Measurements from ENCODE around the gene FAM25A.
"Not testable (repeated sequence)": the region's sequence is repeated elsewhere in the genome, so short reads cannot be mapped to it uniquely, and the experiment has no call there.

The FAM25A gene

DNA sequence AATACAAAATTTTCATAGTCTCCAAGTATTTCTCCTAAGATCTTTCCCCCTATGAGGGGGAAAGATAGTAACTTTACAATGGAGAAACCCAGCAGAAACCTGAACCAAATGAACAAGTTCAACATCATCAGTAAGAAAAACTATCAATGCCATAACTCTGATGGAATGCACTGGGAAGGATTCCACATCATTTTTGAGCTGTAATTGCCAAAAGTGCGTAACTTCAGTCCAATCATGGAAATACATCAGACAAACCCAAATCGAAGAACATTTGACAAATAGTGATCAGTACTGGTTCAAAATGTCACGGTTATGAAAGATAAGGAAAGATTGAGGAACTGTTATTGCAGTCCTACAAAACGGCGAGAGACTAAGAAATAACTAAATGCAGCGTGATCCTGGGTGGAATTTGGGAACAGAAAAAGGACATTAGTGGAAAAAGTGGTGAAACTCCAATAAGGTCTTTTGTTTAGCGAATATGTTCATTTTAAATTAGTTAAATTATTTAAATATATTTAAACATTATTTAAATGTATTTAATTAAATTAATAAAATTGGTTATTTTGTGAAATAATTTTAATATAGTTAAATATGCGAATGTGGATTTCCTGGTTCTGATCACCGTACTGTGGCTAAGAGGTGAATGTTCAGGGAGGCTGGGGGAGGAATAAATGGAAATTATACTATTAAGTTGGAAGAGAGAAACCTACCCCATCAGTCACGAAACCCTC is 4.9 kb upstream of the FAM25A start:
- DNase-seq = not testable (repeated sequence)

DNA sequence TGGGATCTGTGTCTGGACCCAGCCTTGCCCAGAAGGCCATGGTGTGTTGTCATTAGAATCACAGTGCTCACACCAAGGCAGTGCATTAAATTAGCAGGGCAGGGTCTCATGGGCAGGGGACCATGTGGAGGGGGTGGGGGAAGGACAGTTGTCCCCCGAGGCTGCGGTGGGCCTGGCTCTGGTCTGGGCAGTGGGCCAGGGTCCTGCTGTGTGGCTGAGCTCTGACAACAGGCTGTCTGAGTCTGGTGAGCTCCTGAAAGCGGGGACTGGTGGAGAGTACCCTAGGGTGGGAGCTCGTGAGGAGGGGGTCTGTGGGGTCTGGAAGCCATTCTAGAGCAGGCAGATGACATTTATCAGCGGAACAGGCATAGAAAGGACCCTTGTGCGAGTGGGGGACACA is 2.0 kb upstream of the FAM25A start:
- DNase-seq = not testable (repeated sequence)

DNA sequence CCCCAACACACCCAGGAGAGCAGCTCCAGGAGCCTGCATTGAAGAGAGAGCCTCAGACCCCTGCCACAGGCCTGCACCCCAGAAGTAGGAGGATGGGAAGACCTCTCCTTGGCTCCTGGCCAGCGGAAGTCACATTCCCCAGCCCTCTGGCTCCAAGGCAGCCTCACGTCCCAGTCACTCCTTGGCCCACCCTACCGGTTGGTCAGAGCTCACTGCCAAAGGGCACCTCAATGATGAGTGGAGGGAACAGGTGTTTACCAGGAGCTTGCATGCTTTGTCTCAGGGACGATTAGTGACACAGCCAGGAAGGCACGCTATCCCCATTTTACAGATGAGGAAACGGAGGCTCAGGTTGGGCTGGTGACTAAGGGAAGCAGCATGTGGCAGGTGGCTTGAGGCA is 1.0 kb upstream of the FAM25A start:
- not testable (repeated sequence) for DNase-seq

- not testable (repeated sequence) for DNase-seq
Measured at GRCh38 chr10:87019504-87019903, 590 bp upstream of the FAM25A start.

- peak; percentile 28 for DNase-seq
Measured at GRCh38 chr10:87025285-87025958, 5.3 kb downstream of the FAM25A start.

- DNase-seq = not testable (repeated sequence)
Measured at GRCh38 chr10:87026747-87027508, 6.8 kb downstream of the FAM25A start.

DNA sequence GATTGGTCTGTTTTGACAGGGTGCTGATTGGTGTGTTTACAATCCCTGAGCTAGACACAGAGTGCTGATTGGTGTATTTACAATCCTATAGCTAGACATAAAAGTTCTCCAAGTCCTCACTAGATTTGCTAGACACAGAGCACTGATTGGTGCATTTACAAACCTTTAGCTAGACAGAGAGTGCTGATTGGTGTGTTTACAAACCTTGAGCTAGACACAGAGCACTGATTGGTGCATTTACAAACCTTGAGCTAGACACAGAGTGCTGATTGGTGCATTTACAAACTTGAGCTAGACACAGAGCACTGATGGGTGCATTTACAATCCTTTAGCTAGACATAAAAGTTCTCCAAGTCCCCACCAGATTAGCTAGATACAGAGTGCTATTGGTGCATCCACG is 10.3 kb downstream of the FAM25A start:
- DNase-seq = not testable (repeated sequence)

DNA sequence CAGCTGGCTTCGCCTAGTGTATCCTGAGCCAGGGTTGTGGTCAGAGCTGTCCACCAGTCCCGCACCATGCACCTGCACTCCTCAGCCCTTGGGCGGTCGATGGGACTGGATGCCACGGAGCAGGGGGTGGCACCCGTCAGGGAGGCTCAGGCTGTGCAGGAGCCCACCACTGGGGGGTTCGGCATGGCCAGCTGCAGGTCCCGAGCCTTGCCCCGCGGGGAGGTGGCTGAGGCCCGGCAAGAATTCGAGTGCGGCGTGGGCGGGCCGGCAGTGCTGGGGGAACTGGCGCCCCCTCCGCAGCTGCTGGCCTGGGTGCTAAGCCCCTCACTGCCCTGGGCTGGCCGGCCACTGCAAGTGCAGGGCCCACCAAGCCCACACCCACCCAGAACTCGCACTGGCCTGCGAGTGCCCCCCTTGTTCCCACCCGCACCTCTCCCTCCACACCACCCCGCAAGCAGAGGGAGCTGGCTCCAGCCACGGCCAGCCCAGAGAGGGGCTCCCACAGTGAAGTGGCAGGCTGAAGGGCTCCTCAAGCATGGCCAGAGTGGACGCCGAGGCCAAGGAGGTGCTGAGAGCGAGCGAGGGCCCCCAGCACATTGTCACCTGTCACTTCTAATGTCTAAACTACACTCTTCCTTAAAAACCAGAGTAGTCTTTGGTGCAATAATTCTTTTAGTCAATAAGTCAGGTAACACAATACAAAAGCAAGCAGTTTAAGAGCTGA is 11.0 kb downstream of the FAM25A start:
- no peak for DNase-seq

GRCh38 chr10:87036623-87037022 is 16.5 kb downstream of the FAM25A start:
- DNase-seq = no peak

- no peak for DNase-seq
Measured at GRCh38 chr10:87038286-87038717, 18.2 kb downstream of the FAM25A start.

- no peak for DNase-seq
Measured at GRCh38 chr10:87038786-87039185, 18.7 kb downstream of the FAM25A start.

DNA sequence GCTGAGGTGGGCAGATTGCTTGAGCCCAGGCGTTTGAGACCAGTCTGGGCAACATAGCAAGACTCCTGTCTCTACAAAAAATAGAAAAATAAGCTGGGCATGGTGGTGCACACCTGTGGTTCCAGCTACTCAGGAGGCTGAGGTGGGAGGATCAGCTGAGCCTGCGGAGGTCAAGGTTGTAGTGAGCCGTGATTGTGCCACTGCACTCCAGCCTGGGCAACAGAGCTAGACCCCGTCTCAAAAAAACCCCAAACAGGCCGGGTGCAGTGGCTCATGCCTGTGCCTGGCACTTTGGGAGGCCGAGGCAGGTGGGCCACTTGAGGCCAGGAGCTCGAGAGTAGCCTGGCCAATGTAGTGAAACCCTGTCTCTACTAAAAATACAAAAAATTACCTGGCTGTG is 23.5 kb downstream of the FAM25A start:
- DNase-seq = not testable (repeated sequence)

- no peak for DNase-seq
Measured at GRCh38 chr10:87045434-87045938, 25.4 kb downstream of the FAM25A start.

- no peak for DNase-seq
Measured at GRCh38 chr10:87053111-87053510, 33.0 kb downstream of the FAM25A start.

DNA sequence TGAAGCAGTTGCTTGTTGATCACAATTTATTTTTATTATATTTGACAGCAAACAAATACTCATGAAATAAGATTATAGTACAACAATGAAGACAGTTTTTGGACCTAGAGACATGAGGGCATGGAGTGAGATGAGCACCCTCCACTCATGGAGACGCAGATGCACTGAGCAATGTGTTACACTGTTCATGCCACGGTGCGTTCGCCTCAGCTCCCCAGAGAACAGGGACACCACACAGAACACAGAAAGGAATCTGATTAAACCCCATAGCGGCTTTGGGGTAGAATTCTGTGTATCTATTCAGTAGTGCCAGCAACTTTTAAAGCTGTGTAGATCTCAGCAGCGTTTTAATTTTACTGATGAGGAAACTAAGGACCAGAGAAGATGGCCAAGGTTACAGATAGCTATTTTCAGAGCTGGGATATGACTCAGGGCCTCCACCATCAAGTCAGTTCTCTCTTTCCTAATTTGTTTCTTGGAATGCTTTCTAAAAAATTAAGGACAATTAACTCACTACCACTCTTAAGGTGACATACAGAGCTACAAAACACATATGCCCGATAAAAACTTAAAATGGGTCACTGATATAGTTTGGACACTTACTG is 33.6 kb downstream of the FAM25A start:
- no peak for DNase-seq

GRCh38 chr10:87054373-87055295 is 34.5 kb downstream of the FAM25A start:
- no peak for DNase-seq

DNA sequence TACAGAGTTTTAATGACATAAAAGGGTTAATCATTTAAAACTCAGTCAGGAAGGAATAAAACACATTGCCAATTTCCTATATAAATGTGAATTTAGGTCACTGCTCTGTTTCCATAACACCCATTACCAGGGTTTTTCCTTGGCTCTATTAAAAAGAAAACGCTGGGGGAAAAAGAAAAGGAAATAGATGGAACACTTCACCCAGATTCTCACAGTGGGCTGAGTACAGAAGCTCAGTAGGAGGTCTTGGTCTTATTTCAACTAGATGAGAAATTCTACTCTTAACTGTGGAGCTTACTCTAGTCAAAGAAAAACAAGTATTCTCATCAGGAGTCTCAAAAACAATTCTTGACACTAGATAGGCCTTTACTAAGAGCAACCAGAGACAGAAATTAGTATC is 38.1 kb downstream of the FAM25A start:
- no peak for DNase-seq

DNA sequence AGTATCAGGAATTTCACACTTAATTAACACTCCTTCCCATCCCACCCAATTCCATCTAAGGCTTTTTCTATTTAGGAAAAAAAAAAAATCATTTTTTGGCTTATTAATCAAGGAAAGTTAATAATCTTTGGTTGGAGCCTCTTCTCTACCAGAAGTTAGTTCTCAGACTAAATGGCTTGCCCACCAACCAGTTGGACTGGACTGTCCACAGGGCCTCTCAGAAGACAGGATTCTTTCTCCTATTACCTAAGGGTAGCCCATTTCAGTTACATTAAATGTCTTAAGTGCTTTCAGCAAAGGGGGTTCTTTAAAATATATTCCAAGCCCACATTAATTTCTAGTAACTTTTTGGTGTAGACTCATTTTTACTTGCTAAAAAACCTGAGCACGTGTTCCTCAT is 39.3 kb downstream of the FAM25A start:
- DNase-seq = no peak

DNA sequence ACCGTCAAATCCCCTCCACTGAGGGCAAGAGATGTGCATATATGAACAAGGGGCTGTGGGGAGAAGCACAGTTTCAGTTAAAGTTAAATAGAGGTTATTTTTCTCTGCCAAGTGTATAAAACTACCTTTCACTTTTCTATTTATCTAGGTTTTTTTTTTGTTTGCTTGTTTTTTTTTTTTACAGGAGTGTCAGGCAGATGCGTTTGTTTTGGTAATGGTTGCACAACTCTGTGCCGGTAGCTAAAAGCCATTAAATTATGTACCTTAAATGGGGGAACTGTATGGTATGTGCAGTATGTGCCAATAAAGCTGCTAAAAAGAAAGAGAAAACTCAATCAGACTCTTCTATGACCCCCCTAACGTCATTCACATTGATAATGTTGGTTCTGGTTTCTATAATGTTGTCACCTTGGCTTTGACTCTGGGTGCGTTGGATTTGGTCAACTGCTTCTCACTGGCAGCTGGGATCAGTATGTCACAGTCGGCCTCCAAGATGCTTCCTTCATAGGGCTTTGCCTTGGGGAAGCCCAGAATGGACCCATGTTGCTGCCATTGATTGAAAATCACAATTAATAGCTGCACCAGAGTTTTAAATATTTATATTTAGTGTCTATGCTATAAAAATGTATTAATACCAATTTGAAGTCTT is 40.3 kb downstream of the FAM25A start:
- no peak for DNase-seq

DNA sequence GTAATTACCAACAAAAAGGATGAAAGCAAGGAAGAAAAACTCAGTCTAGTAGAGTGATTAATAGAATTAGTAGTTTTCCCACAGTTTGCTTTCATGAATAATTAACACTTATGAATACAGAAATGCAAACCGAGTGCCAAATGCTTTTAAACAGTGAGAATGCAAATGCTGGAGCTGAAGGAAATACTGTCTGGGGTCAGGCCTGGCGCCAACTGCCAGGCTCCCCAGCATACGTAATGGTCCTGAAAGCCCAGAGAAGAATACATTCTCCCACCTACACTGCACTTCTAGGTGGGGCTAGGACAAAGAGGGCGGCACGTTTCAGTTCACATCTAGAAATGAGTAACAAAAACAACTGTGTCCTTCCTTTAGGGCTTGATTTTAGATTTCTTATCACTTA is 44.6 kb downstream of the FAM25A start:
- no peak for DNase-seq

DNA sequence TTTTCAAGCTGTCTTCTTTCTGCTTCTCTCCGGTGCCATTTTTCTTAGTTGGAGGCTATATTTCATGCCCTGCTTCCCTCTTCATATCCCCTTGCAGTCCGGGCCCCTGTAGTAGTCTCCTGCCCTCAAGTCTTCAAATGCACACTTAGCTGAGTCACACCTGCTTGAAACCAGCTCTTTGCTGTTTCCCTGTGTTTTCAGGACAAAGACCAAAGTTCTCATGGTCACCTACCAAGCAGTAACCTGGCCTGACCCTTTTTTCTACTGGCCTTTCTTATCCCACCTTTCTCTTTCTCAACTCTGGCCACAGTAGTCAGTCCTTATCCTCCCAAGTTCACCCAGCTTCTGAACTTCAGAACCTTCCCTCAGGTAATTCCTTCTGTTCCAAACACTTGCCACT is 46.1 kb downstream of the FAM25A start:
- no peak for DNase-seq
